OCI-LY3 (cell line): ENCODE measurements around the gene NDUFS8.

Source experiments
- CTCF ChIP-seq: fragments of 200-600, 300-600 bp; sonication (generic); IDR thresholded peaks from 2 replicates; pipeline ENCODE4 v1.5.1; 2014; ENCODE audit warnings: antibody characterized with exemption, low read length, low read depth
- EZH2phosphoT487 ChIP-seq: fragments of 200-600 bp; shearing (Covaris generic); IDR thresholded peaks from 2 replicates; pipeline ENCODE4 v1.6.1; 2018; ENCODE audit warnings: antibody characterized with exemption, mixed run types, low read depth

- no peak for TF ChIP-seq CTCF
- TF ChIP-seq EZH2phosphoT487: no peak
Observed at GRCh38 chr11:68011051-68011943, 19.2 kb upstream of the NDUFS8 start.
